Body of pancreas (tissue), 4 donors: ENCODE data around the gene TMUB1. TPM values are rescaled to one million over a fixed set of nuclear protein-coding genes. Genes with fewer than 3 reads are reported as not detected.

Experiments used
- ATAC-seq: fragments of 150-250 bp; one replicate; pipeline ENCODE4 v1.9.1; 2016
- DNase-seq, 4 donors: peaks; one replicate each; pipeline ENCODE4 v3.0.0-alpha.2; 2019
- H3K27ac ChIP-seq, 4 donors: fragments of 200-600 bp; sonication (generic); 1 replicate in 3 of 4; 2 replicates in 1 of 4; pipeline versions ENCODE4 v1.5.1 to v1.6.1; 2016 to 2019; ENCODE audit warnings: mild to moderate bottlenecking in 1 of 4, mixed read lengths in 1 of 4, moderate library complexity in 1 of 4
- H3K27me3 ChIP-seq, 2 donors: fragments of 200-600 bp; sonication (generic); one replicate each; pipeline ENCODE4 v1.6.0; 2016; ENCODE audit warnings: mild to moderate bottlenecking in 1 of 2
- H3K36me3 ChIP-seq, 2 donors: fragments of 200-600 bp; sonication (generic); replicated peaks in 1 of 2; 2 replicates each; pipeline ENCODE4 v1.5.1; 2016; ENCODE audit warnings: low read depth in 2 of 2; ENCODE audit not compliant: insufficient read depth in 1 of 2
- H3K4me1 ChIP-seq: fragments of 200-600 bp; sonication (generic); one replicate; pipeline ENCODE4 v1.6.0; 2016
- H3K4me3 ChIP-seq, 2 donors: fragments of 200-600 bp; sonication (generic); 1 replicate in 1 of 2; 2 replicates in 1 of 2; pipeline ENCODE4 v1.5.1; 2016 to 2019
- H3K9me3 ChIP-seq, 3 donors: fragments of 200-600 bp; sonication (generic); 1 replicate in 2 of 3; 2 replicates in 1 of 3; pipeline ENCODE4 v1.5.1; 2016
- POLR2A ChIP-seq, 3 donors: fragments of 450-650 bp; IDR thresholded peaks; one replicate each; pipeline ENCODE4 v1.6.1; 2016; ENCODE audit warnings: antibody characterized with exemption in 3 of 3, mild to moderate bottlenecking in 2 of 3
- WGBS, 2 donors: methylation state at CpG; one replicate each; pipeline ENCODE4 v1.1.5; 2017; 5-methylcytosine and 5-hydroxymethylcytosine counted together
- intact Hi-C: fragments of 100-400 bp; cut with DNase I; formaldehyde crosslinking; loops from one replicate; pipeline ENCODE4 v1.15.1; 2023
- total RNA-seq, 2 donors: library from RNA; depleted of rRNA; stranded (reverse); fragments of >200 nt; gene quantifications; one replicate each; pipeline ENCODE4 v1.1.0, GENCODE V29; 2016
- TF ChIP-seq, protein P1 (sequence below), 7 experiments: fragments of 450-650 bp in 4 of 7; fragments of 200-600 bp in 3 of 7; sonication (generic) in 3 of 7; IDR thresholded peaks; one replicate each; pipeline ENCODE4 v1.5.1; 2016 to 2019; ENCODE audit warnings: antibody characterized with exemption in 7 of 7

TMUB1 gene
- total RNA-seq, 2 donors from 2014 or later, result 34.9 to 54.2 TPM

GRCh38 chr7:151060113-151060415, 23.2 kb downstream of the TMUB1 start:
- H3K27me3 ChIP-seq, result no peaks in the 10 kb centered on the region
- WGBS, 2 donors, result 0 to 3% methylated on average over 9 to 17 of the region's 17 CpGs
- H3K36me3 ChIP-seq, result peaks cover 2 to 6% of the 10 kb centered on the region in 2 donors
- no peak for DNase-seq
- H3K4me3 ChIP-seq, result peak overlapping the region; percentile 48 to 73
- intact Hi-C loops, result no loop called here
- H3K9me3 ChIP-seq, result no peaks in the 10 kb centered on the region
- H3K4me1 ChIP-seq, result peaks cover 66% of the 10 kb centered on the region
- TF ChIP-seq, protein P1, sequence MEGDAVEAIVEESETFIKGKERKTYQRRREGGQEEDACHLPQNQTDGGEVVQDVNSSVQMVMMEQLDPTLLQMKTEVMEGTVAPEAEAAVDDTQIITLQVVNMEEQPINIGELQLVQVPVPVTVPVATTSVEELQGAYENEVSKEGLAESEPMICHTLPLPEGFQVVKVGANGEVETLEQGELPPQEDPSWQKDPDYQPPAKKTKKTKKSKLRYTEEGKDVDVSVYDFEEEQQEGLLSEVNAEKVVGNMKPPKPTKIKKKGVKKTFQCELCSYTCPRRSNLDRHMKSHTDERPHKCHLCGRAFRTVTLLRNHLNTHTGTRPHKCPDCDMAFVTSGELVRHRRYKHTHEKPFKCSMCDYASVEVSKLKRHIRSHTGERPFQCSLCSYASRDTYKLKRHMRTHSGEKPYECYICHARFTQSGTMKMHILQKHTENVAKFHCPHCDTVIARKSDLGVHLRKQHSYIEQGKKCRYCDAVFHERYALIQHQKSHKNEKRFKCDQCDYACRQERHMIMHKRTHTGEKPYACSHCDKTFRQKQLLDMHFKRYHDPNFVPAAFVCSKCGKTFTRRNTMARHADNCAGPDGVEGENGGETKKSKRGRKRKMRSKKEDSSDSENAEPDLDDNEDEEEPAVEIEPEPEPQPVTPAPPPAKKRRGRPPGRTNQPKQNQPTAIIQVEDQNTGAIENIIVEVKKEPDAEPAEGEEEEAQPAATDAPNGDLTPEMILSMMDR (IDR thresholded peaks at IDR 0.05), result no peak
- no peak for TF ChIP-seq POLR2A (IDR thresholded peaks at IDR 0.05)
- H3K27ac ChIP-seq, result peak overlapping the region; percentile 92 to 98 (median 96)
- no peak for ATAC-seq

GRCh38 chr7:151059367-151060112, 23.8 kb downstream of the TMUB1 start, which contains the start of gene SLC4A2:
TSS of gene SLC4A2 (plus strand) at chr7:151059589. CDS start at chr7:151061988, 2,399 bp downstream.
- intact Hi-C loops, result no loop called here
- H3K9me3 ChIP-seq, result no peaks in the 10 kb centered on the region
- no peaks in the 10 kb centered on the region for H3K27me3 ChIP-seq
- peak within 1 kb of the TSS; percentile 48 to 73 for H3K4me3 ChIP-seq
- peak within 1 kb of the TSS; percentile 92 to 98 (median 96) for H3K27ac ChIP-seq
- H3K36me3 ChIP-seq, result peaks cover 0 to 2% of the 10 kb centered on the region in 2 donors
- TF ChIP-seq, protein P1 (IDR thresholded peaks at IDR 0.05), result peak; percentile 15 to 54 (median 35)
- TF ChIP-seq POLR2A (IDR thresholded peaks at IDR 0.05), result peak in 2 of 3 donors; percentile 55 to 59
- peak; percentile 39 for ATAC-seq
- peaks cover 60% of the 10 kb centered on the region for H3K4me1 ChIP-seq
- WGBS, 2 donors, result 1 to 3% methylated on average over 24 to 52 of the region's 75 CpGs
- peak; percentile 67 to 80 (median 74) for DNase-seq

- Histone ChIP-seq H3K27ac (peak overlapping the region; percentile 92 to 98 (median 96)), H3K9me3 (no peaks in the 10 kb centered on the region), H3K36me3 (no peaks in the 10 kb centered on the region), H3K4me3 (no peak overlapping the region), H3K4me1 (peaks cover 56% of the 10 kb centered on the region), H3K27me3 (no peaks in the 10 kb centered on the region)
- DNase-seq (peak in 1 of 4 donors; percentile 23), ATAC-seq (no peak)
- 5 to 6% methylated on average over 7 to 18 of the region's 18 CpGs for WGBS, 2 donors
- no peak for TF ChIP-seq POLR2A (IDR thresholded peaks at IDR 0.05)
- TF ChIP-seq, protein P1 (IDR thresholded peaks at IDR 0.05), result no peak
- intact Hi-C loops, result no loop called here
These were observed 24.4 kb downstream of the TMUB1 start for GRCh38 chr7:151058781-151059366.

DNA sequence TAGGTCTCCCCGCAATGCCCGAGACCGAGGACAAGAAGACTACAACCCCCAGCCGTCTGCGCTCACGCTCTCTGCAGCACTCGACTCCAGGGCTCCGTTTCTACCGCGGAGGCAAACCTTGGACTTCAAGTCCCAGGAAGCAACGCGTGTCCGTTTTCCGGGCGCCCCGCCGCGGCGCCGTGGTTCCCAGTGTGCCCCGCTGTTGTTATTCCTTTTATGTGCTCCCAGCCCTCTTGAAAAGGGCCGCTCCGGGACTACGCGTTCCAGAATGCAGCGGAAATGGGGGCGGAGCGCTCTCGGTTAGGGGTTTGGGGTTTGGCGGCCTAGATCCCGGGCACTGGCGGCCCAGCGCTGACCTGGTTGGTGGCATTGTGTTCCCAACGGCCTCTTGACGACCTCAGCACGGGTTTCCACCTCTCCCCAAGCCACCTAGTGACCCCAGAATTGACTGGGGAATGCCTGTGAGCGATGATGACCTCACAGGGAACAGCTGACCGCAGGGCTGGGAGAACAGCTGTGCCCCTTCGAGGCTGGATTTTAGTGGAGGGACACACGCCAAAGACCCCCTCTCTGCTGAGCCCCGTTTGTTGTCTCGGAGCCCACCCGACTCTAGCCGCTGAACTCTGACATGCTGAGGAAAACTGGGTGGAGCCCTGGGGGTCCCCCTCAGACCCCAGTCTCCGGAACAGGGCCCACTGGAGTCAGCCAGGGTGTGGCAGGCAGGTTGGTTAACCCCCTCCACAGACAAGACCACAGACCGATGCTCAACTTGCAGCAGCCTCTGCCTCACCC, 25.1 kb downstream of the TMUB1 start:
- no peaks in the 10 kb centered on the region for H3K27me3 ChIP-seq
- 1 to 4% methylated on average over 5 to 46 of the region's 46 CpGs for WGBS, 2 donors
- intact Hi-C loops, result no loop called here
- H3K27ac ChIP-seq, result peak overlapping the region; percentile 92 to 98 (median 96)
- peaks cover 49% of the 10 kb centered on the region for H3K4me1 ChIP-seq
- H3K4me3 ChIP-seq, result peak overlapping the region in 1 of 2 donors; percentile 57
- ATAC-seq, result peak; percentile 83
- peak; percentile 99 to 100 (median 99) for DNase-seq
- TF ChIP-seq, protein P1 (IDR thresholded peaks at IDR 0.05), result peak in 1 of 7 experiments; percentile 7
- TF ChIP-seq POLR2A (IDR thresholded peaks at IDR 0.05), result peak; percentile 43 to 87 (median 83)
- H3K9me3 ChIP-seq, result no peaks in the 10 kb centered on the region
- no peaks in the 10 kb centered on the region for H3K36me3 ChIP-seq
